ENCODE results near the gene FAM117A. TPM values are rescaled to one million over a fixed set of nuclear protein-coding genes. Genes with fewer than 3 reads are reported as not detected.
A peak's percentile ranks its signal among the peaks of the same experiment; 100 is the strongest.

The FAM117A gene
- total and polyA plus RNA-seq, 2 donors (not counting 1 experiment from before 2014, with no cell fraction given) = 93.4 to 162 TPM

DNA sequence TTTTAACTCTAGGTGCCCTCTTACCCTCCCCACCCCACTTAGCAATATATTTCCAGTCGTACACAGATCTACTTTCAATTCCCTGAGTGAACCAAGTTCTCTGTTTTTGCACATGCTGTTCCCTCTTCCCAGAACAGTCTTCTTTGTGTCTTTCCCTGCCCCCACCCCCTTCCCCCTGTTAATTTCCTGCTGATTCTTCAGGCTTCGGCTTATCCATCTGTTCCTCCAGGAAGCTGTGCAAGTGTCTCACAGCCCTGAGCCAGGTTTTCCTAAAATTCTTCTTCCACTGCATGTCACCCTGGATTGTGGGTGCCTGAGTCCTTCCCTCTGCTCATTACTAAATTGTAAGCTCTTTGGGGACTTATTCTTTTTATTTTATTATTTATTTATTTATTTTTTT, 73.7 kb downstream of the FAM117A start:
- Mint-ChIP-seq H3K4me1 (peaks cover 21% of the 10 kb centered on the region), H3K27me3 (peaks cover 3% of the 10 kb centered on the region)
- POLR2A ChIA-PET = interaction anchor here (0.7 kb wide), 1 partner anchor 33 kb away, joined by 5 read pairs; no protein-coding TSS in a partner anchor

DNA sequence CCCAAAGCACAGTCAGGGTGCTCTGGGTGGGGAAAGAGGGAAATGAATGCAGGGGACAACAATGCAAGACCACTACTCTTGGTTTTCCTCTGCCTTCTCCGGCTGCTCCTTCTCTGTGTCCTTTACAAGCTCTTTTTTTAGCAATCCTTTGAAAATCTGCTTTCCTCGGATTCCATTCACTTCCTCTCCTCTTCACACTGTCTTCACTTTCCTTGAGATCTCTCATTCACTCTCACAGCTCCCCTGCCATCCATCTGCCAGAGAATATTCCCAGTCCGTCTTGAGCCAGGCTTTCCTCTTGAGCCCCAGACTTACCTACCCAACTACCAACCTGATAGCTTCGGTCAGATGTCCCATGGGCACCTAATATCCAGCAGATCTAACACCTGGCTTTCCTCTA, 75.1 kb downstream of the FAM117A start:
- intact Hi-C loops (cut with micrococcal nuclease) = no loop called here
- H3K4me1 Mint-ChIP-seq = peaks cover 17% of the 10 kb centered on the region
- H3K79me2 ChIP-seq (ENCODE audit: control insufficient read depth, insufficient read depth, low read length) = no peaks in the 10 kb centered on the region
- H3K9ac ChIP-seq (ENCODE audit: low read length) = no peak overlapping the region
- WGBS (ENCODE audit: insufficient coverage) = 94% methylated on average over 4 of the region's 4 CpGs
- no peak overlapping the region for H3K4me3 Mint-ChIP-seq
- H3K36me3 ChIP-seq (replicated peaks in 1 of 2; ENCODE audit: control extremely low read depth in 1 of 2, control insufficient read depth in 1 of 2, extremely low read depth in 1 of 2, insufficient read depth in 2 of 2, low read length in 1 of 2) = no peaks in the 10 kb centered on the region
- peak overlapping the region; percentile 68 for H2AFZ ChIP-seq (ENCODE audit: insufficient read depth, low read depth, low read length, poor library complexity, severe bottlenecking)
- no peak overlapping the region for H3K4me3 ChIP-seq (ENCODE audit: control extremely low read depth in 1 of 5, extremely low read depth in 1 of 5, insufficient read depth in 1 of 5, low read depth in 2 of 5, low read length in 4 of 5)
- H3K4me1 ChIP-seq (ENCODE audit: control insufficient read depth in 2 of 2, insufficient read depth in 2 of 2, low read length in 2 of 2) = peaks cover 12 to 19% of the 10 kb centered on the region in 2 donors
- H3K9me3 ChIP-seq (ENCODE audit: control extremely low read depth in 1 of 3, control insufficient read depth in 2 of 3, insufficient read depth in 1 of 3, low read length in 2 of 3) = no peaks in the 10 kb centered on the region
- ATAC-seq (ENCODE audit: low read depth) (no peak), DNase-seq (no peak)
- H3K27ac ChIP-seq (ENCODE audit: low read length in 2 of 2) = no peak overlapping the region
- H3K27me3 ChIP-seq (replicated peaks in 1 of 4; ENCODE audit: control extremely low read depth in 1 of 4, control insufficient read depth in 3 of 4, insufficient read depth in 4 of 4, low read length in 3 of 4) = no peaks in the 10 kb centered on the region
- H3K4me2 ChIP-seq (replicated peaks; ENCODE audit: low read depth, low read length, poor library complexity, severe bottlenecking) = no peak overlapping the region
- POLR2A ChIA-PET = no interaction called here
- CTCF ChIA-PET = interaction anchor here (0.9 to 24.9 kb wide), 3 partner anchors 13 to 133 kb away, joined by 3 to 485 read pairs (median 7); partner anchors contain the start of gene NXPH3
- TF ChIP-seq, protein P1, sequence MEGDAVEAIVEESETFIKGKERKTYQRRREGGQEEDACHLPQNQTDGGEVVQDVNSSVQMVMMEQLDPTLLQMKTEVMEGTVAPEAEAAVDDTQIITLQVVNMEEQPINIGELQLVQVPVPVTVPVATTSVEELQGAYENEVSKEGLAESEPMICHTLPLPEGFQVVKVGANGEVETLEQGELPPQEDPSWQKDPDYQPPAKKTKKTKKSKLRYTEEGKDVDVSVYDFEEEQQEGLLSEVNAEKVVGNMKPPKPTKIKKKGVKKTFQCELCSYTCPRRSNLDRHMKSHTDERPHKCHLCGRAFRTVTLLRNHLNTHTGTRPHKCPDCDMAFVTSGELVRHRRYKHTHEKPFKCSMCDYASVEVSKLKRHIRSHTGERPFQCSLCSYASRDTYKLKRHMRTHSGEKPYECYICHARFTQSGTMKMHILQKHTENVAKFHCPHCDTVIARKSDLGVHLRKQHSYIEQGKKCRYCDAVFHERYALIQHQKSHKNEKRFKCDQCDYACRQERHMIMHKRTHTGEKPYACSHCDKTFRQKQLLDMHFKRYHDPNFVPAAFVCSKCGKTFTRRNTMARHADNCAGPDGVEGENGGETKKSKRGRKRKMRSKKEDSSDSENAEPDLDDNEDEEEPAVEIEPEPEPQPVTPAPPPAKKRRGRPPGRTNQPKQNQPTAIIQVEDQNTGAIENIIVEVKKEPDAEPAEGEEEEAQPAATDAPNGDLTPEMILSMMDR (IDR thresholded peaks at IDR 0.05) = no peak
- TF ChIP-seq EZH2 (IDR thresholded peaks at IDR 0.05; ENCODE audit: borderline replicate concordance, insufficient read depth, low read depth, low read length, poor library complexity, severe bottlenecking) = no peak
- H3K9me3 Mint-ChIP-seq (ENCODE audit: insufficient read depth) = no peaks in the 10 kb centered on the region
- H3K27me3 Mint-ChIP-seq = peaks cover 3% of the 10 kb centered on the region
- peak overlapping the region; percentile 22 for H3K27ac Mint-ChIP-seq
- no peaks in the 10 kb centered on the region for H4K20me1 ChIP-seq (ENCODE audit: control insufficient read depth, insufficient read depth, low read length, poor library complexity, severe bottlenecking)

More for the DNA sequence above, 73.7 kb downstream of the FAM117A start:
- H2AFZ ChIP-seq (ENCODE audit: insufficient read depth, low read depth, low read length, poor library complexity, severe bottlenecking) = no peak overlapping the region
- peaks cover 15 to 24% of the 10 kb centered on the region in 2 donors for H3K4me1 ChIP-seq (ENCODE audit: control insufficient read depth in 2 of 2, insufficient read depth in 2 of 2, low read length in 2 of 2)
- no peaks in the 10 kb centered on the region for H3K36me3 ChIP-seq (replicated peaks in 1 of 2; ENCODE audit: control extremely low read depth in 1 of 2, control insufficient read depth in 1 of 2, extremely low read depth in 1 of 2, insufficient read depth in 2 of 2, low read length in 1 of 2)
- no peak overlapping the region for H3K9ac ChIP-seq (ENCODE audit: low read length)
- ATAC-seq (ENCODE audit: low read depth) (no peak), DNase-seq (no peak)
- no peaks in the 10 kb centered on the region for H3K27me3 ChIP-seq (replicated peaks in 1 of 4; ENCODE audit: control extremely low read depth in 1 of 4, control insufficient read depth in 3 of 4, insufficient read depth in 4 of 4, low read length in 3 of 4)
- intact Hi-C loops (cut with micrococcal nuclease) = no loop called here
- no peaks in the 10 kb centered on the region for H3K9me3 ChIP-seq (ENCODE audit: control extremely low read depth in 1 of 3, control insufficient read depth in 2 of 3, insufficient read depth in 1 of 3, low read length in 2 of 3)
- Mint-ChIP-seq H3K9me3 (ENCODE audit: insufficient read depth) (no peaks in the 10 kb centered on the region), H3K27ac (no peak overlapping the region), H3K4me3 (no peak overlapping the region)
- no peak overlapping the region for H3K4me3 ChIP-seq (ENCODE audit: control extremely low read depth in 1 of 5, extremely low read depth in 1 of 5, insufficient read depth in 1 of 5, low read depth in 2 of 5, low read length in 4 of 5)
- 96% methylated on average over 2 of the region's 2 CpGs for WGBS (ENCODE audit: insufficient coverage)
- no peaks in the 10 kb centered on the region for H3K79me2 ChIP-seq (ENCODE audit: control insufficient read depth, insufficient read depth, low read length)
- no peaks in the 10 kb centered on the region for H4K20me1 ChIP-seq (ENCODE audit: control insufficient read depth, insufficient read depth, low read length, poor library complexity, severe bottlenecking)
- H3K27ac ChIP-seq (ENCODE audit: low read length in 2 of 2) = no peak overlapping the region
- CTCF ChIA-PET = interaction anchor here (0.7 to 24.9 kb wide), 2 partner anchors 121 to 1582 kb away, joined by 4 to 485 read pairs; partner anchors contain the start of gene NXPH3
- H3K4me2 ChIP-seq (replicated peaks; ENCODE audit: low read depth, low read length, poor library complexity, severe bottlenecking) = no peak overlapping the region
- no peak for TF ChIP-seq EZH2 (IDR thresholded peaks at IDR 0.05; ENCODE audit: borderline replicate concordance, insufficient read depth, low read depth, low read length, poor library complexity, severe bottlenecking)
- TF ChIP-seq, protein P1 (IDR thresholded peaks at IDR 0.05) = no peak

Measured in B cell (primary cell).